Measurements from ENCODE around the gene MARCHF3.

The MARCHF3 gene

DNA sequence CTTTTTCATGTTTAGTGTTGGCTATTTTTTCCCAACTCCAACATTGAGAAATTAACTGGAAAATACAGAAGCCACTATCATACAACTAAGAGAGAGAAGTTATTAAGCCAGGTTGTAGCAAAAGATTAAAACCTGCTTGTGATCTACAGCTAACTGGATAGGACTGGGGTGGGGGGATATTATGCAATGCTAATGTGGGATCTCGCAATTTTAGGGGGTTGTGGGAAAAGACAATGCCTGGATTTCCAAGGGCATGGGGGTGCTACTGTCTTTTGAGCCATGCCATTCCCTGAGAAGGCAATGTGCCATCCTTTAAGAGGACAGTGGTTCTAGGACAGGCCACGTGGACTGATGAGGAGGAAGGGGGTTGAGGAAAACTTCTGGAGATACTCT, 46.5 kb downstream of the MARCHF3 start:
- no peak for DNase-seq (ENCODE audit: low spot score)

DNA sequence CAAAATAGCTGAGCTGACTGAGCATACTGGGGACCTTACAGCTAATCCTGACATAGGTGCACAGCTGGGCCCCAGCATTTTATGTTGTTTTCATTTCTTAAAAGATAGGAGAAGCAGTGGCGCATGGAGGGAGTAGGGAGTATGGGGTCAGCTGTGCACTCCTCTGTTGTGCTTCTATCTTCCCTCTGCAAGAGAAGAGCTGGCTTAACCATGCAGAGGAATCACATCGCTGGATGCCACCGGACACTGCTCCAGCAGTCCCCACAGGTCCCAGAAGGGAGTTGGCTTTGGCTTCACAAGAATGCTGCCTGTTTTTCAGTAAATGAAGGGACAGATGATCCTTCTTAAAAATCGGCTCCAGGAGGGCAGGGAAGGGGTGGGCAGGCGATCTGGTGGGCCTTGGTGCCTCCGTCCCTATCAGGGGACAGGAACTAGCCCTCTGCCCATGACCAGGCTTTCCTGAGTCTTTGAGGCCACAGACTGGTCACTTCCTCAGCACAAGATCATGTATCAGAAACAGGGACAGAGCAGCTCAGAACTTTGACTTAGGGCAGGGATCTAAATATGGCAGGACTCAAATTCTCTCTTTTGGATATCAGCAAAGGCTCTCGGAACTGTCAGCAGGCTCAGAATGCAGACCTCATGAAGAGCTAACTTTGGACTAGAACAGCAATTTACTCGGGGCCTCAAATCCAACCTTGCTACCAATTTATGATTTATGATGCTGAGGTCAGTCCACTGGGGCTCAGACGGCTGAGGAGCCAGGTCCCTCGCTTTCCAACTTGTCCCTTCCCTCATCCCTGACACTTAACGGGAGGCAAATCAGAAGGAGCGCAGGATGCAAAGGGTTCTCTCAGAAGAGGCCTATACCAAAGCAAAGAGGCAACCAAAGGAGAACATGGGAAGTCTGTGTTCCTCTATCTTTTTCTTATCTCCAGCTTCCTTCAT, 47.2 kb downstream of the MARCHF3 start:
- DNase-seq (ENCODE audit: low spot score): peak; percentile 19

DNA sequence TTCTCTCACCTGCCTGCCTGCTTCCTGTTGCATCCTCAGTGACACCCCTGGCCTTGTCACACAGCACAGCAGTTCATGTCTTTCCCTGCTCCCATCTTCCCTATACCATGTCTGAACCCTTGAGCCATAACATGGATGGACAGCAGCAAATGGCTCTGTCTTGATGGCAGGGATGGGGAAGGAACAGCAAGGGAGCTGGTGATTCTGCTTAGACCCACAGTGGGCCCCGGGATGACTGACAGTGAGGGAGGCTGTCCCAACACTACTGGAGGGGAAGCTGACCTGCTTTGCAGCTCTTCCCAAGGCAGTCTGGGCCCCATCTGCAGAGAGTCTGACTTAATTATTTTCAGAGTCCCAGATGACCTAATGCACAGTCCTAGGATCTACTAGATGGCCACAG, 48.2 kb downstream of the MARCHF3 start:
- no peak for DNase-seq (ENCODE audit: low spot score)

GRCh38 chr5:126981701-126982100, 48.7 kb downstream of the MARCHF3 start:
- DNase-seq (ENCODE audit: low spot score): no peak

DNA sequence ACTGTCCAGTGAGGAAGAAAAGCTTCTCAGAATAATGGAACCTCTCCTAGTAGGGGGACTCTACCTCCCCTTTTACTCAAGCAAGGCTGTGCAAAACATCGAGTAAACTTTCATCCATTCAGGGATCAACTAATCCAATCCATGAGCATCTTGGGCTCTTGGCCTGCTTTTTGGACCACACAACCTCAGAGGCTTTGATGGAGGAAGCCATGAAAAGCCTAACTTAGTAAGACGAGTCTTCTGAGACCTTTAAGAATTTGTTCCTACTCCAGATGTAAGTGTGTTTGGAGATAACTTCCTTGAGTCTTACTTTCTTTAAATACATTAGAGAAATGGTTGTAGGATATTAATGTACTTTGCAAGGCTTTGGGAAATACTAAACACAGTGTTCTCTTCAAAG, 49.1 kb downstream of the MARCHF3 start:
- DNase-seq (ENCODE audit: low spot score): no peak

GRCh38 chr5:126978258-126978657, 52.1 kb downstream of the MARCHF3 start:
- DNase-seq (ENCODE audit: low spot score): no peak

DNA sequence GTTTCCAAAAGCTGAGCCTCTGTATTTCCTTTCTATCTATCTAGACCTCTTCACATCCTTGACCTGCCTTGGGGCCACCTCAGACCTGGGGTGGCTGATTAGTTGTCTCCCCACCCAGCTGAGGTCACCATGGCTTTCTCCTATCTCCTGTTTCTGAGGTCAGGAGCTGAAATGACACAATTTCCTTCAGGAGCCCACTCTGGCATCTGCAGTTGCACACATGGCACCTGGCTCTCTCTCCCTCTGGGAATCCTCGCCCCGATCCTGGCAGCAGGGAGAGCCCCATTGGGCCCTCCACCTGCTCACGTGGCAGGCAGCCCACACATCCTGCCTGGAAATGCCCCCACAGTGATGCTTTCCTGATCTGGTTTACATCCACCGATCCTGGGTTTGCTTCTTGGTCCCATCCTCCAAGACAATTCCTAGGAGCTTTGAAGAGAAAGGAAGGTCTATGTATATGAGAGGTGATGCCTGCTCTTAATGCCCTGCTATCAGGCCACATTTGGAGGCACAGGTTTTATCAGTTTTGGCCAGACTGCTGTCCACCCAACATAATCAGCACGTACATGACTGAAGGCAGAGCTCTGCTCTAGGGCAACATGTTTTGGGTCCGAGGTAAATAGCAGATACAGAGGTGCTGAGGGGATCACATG, 53.7 kb downstream of the MARCHF3 start:
- DNase-seq (ENCODE audit: low spot score): no peak

DNA sequence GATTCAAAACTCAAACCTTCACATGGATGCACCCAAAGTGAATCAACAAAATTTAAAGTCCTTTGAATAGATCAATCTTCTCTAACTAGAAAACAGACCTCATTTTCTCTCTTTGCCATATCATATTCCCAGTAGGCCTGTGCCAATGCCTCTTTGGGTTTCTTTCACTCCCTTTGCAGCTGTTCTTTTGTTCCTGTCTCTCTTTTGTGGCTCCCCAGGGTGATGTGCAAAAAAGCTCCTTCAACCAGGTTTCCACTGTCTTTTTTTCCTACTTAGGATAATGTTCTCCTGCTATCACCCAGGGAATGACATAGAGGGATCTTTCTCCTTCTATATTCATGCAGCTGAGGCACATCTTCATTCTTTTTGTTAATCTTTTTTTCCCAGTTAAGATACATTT, 54.6 kb downstream of the MARCHF3 start:
- DNase-seq (ENCODE audit: low spot score): no peak

DNA sequence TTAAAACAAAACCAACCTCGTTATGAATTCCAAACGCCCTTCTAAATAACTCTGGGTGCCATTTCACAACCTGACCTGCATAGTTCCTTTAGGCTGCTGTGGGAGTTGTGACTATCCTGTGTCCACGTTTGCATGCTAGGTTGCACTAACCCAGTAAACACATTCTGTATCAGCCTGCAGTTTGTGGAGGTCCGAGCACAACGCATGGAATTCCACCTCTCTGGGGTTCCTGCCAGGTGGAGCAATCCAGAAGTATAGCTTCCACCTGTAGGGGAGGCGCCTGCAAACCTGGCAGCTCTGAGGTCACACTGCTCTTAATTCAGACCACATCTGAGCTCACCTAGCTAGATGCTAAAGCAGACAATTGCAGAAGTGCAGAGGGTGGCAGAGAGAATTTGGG, 57.2 kb downstream of the MARCHF3 start:
- DNase-seq (ENCODE audit: low spot score): no peak

- peak; percentile 23 for DNase-seq (ENCODE audit: low spot score)
Observed at GRCh38 chr5:126972062-126972895, 58.1 kb downstream of the MARCHF3 start.

DNA sequence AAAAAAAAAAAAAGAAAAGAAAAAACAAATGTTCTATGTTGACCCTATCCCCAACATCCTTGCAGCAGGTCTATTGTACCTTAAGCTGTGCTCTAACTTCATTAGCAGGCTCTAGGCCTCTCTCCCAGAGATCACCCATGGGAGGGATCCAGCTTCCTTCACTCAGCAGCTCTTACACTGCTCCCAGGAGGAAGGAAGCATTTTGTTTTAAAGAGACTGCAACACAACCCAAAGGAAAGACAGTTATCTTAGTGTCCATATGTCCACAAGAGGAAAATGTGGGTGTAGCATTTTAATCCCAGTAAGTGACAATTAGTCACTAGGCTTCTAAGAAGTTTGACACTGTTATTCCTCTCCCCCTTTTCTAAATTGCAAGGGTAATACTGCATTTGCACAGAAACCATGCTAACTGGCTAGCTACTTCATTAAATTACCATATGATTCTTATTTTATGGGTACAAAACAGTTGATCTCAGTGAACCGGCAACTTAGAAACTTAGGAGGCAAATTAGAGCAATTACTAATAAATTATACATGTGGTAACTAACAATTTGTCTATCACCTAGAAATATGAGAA, 58.8 kb downstream of the MARCHF3 start:
- DNase-seq (ENCODE audit: low spot score): no peak

- no peak for DNase-seq (ENCODE audit: low spot score)
Observed at GRCh38 chr5:126970517-126971017, 59.8 kb downstream of the MARCHF3 start.

DNA sequence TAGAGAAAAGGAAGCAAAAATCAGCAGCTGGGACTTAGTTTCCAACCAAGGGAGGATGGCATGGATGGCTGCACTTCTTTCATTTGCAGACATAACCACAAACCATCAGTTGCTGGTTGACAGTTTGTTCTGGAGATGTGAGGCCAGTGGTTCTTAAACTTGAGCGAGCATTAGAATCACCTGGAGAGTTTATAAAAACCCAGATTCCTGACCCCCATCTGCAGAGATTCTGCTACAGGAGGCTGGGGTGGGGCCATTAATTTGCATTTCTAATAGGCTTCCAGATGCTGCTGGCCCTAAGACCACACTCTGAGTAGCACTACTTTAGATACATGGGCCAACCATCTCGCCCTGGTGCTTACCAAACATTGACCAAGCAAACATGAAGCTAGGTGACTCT, 60.8 kb downstream of the MARCHF3 start:
- DNase-seq (ENCODE audit: low spot score): no peak

DNA sequence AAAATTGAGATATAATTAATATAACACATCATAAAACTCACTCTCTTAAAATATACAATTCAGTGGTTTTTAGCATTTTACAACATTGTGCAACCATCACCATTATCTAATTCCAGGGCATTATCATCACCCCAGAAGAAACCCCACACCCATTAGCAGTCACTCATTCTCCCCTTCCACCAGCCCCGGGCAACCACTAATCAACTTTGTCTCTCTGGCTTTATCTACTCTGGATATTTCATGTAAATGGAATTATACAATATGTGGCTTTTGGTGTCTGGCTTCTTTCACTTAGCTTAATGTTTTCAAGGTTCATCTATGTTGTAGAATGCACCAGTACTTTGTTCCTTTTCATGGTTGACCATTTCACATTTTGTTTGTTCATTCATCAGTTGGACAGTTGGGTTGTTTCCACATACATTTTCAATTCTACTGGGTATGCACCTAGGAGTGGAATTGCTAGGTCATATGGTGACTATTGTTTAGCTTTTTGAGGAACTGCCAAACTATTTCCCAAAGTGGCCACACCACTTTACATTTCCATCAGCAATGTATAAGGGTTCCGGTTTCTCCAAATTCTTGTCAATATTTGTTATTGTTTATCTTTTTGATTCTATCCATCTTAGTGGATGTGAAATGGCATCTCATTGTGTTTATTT, 62.4 kb downstream of the MARCHF3 start:
- DNase-seq (ENCODE audit: low spot score): no peak

DNA sequence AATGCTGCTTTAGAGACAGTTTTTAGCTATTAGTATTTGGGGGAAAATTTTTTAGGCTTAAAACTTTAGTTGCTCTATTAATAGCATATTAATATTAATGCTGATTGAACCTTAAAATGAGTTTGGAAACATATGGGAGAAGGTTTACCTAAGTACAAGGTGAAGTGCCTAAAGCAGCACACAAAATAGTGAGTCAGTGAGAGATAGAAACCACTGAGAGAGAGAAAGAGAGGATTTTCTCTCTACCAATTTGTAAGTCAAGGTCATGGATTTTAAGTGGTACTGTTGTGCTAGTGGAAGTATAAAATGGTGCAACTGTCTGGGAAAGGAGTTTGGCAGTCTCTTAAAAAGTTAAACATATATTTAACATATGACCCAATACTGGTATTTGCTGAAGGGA, 64.9 kb downstream of the MARCHF3 start:
- no peak for DNase-seq (ENCODE audit: low spot score)

DNA sequence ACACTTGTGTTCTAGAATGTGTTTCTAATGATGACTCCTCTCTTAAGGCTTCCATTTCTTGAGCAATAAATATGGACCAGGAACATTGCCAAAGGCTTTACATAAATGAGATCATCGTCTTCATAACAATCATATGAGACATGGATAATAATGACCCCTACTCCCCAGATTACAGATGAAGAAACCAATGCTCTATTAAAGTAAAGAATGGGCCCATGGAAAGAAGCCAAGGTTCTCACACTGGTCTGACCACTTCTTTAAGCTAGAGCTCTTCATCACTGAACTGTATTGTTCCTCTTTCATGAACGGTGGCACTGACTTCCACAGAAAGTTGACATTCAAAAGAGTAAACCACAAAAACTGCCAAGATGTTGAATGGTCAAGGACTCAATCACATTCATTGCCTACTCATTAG, 65.3 kb downstream of the MARCHF3 start:
- no peak for DNase-seq (ENCODE audit: low spot score)

- DNase-seq (ENCODE audit: low spot score): no peak
Observed at GRCh38 chr5:126963822-126964375, 66.5 kb downstream of the MARCHF3 start.

DNA sequence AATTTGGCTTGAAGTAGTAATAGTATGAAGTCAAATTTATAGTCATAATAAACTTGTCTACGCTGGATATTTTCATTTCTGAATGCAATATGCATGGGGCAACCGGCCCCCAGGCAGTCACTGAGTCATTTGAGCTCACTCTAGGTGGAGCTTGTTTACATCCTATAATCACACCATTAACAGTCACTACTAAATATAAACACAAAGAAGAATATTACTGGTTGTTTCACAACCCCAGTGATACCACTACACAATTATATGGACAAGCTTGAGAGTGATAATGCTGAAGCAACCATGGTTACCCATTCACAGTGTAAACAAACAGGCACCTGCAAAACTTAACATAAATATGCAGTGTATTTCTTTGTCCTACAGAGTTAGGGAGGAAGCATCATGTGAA, 68.7 kb downstream of the MARCHF3 start:
- DNase-seq (ENCODE audit: low spot score): no peak

DNA sequence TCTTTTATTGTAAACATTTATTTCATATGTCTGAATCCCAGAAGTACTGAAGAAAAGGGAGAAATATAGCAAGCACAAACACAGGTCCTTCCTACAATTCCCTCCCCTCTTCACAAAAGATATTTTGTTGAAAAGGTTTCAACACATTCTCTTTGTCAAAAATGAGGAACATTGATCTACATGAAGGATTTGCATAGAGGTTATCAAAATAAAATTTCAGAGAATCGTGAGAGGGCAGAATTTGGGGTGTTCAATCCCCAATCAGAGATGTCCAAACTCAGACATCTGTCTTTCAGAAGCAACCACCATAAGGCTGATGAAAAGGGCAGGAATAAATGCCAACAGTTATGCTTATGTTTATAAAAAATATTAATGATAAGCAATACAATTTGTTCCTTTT, 69.2 kb downstream of the MARCHF3 start:
- DNase-seq (ENCODE audit: low spot score): no peak

DNA sequence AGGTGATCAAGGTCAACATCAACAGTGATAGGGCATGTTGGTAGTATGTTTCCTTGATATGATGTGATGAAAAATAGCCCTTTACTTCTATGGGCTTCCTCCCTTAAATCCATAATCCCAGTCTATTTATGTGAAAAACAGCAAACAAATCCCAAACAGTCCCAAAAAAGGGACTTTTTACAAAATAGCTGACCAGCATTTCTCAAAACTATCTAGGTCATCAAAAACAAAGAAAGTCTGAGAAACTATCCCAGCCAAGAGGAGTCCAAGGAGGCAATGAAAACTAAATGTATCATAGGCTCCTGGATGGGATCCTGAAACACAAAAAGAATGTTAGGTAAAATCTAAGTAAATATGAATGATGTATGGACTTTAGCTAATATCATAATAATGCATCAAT, 71.2 kb downstream of the MARCHF3 start:
- no peak for DNase-seq (ENCODE audit: low spot score)

- DNase-seq (ENCODE audit: low spot score): no peak
Observed at GRCh38 chr5:126956991-126957390, 73.4 kb downstream of the MARCHF3 start.
